ENCODE results near the gene MICALL1. TPM values are rescaled to one million over a fixed set of nuclear protein-coding genes. Genes with fewer than 3 reads are reported as not detected.

MICALL1 gene
- total RNA-seq, 1 donor from 2014 or later: 65.5 TPM

GRCh38 chr22:37893583-37893983 is 12.5 kb upstream of the MICALL1 start:
- H3K4me3 Mint-ChIP-seq (ENCODE audit: unreplicated experiment): no peak overlapping the region
- no peak overlapping the region for H3K27ac Mint-ChIP-seq (ENCODE audit: unreplicated experiment)
- H3K36me3 Mint-ChIP-seq (ENCODE audit: low read depth): peaks cover 8% of the 10 kb centered on the region
- H3K4me1 Mint-ChIP-seq (ENCODE audit: low read depth): peaks cover 44% of the 10 kb centered on the region
- no peaks in the 10 kb centered on the region for H3K9me3 Mint-ChIP-seq (ENCODE audit: low read depth)
- no peak for DNase-seq (ENCODE audit: low spot score)
- no peaks in the 10 kb centered on the region for H3K27me3 Mint-ChIP-seq (ENCODE audit: low read depth)
- no peak for TF ChIP-seq CTCF (IDR thresholded peaks at IDR 0.05)

GRCh38 chr22:37894939-37895670 is 11.0 kb upstream of the MICALL1 start:
- DNase-seq (ENCODE audit: low spot score): no peak
- H3K9me3 Mint-ChIP-seq (ENCODE audit: low read depth): no peaks in the 10 kb centered on the region
- H3K4me3 Mint-ChIP-seq (ENCODE audit: unreplicated experiment): no peak overlapping the region
- peaks cover 4% of the 10 kb centered on the region for H3K36me3 Mint-ChIP-seq (ENCODE audit: low read depth)
- no peak for TF ChIP-seq CTCF (IDR thresholded peaks at IDR 0.05)
- peaks cover 56% of the 10 kb centered on the region for H3K4me1 Mint-ChIP-seq (ENCODE audit: low read depth)
- no peaks in the 10 kb centered on the region for H3K27me3 Mint-ChIP-seq (ENCODE audit: low read depth)
- H3K27ac Mint-ChIP-seq (ENCODE audit: unreplicated experiment): peak overlapping the region; percentile 54

GRCh38 chr22:37896181-37896592 is 9.9 kb upstream of the MICALL1 start:
- Mint-ChIP-seq H3K27ac (ENCODE audit: unreplicated experiment) (peak overlapping the region; percentile 52), H3K27me3 (ENCODE audit: low read depth) (no peaks in the 10 kb centered on the region), H3K36me3 (ENCODE audit: low read depth) (peaks cover 4% of the 10 kb centered on the region), H3K9me3 (ENCODE audit: low read depth) (no peaks in the 10 kb centered on the region), H3K4me1 (ENCODE audit: low read depth) (peaks cover 56% of the 10 kb centered on the region), H3K4me3 (ENCODE audit: unreplicated experiment) (no peak overlapping the region)
- no peak for TF ChIP-seq CTCF (IDR thresholded peaks at IDR 0.05)
- DNase-seq (ENCODE audit: low spot score): no peak

DNA sequence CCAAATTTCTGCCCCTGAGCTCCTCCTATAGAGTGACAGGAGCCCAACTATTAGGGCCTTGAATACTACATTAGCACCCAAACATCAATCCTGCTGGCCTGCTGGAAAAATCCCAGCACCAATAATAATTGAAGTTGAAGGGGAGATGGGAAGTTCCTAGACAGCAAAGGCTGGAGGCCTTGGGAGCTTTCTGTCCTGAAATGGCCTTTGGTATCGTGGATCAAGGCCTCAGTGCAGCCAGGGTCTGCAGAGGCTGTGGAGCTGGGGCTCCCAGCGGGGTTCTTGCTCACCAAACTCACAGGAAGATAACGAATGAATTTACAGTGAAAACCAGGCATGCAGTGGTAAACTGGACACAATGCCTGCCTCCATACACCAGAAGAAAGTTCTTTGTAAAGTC is 9.2 kb upstream of the MICALL1 start:
- Mint-ChIP-seq H3K27me3 (ENCODE audit: low read depth) (no peaks in the 10 kb centered on the region), H3K36me3 (ENCODE audit: low read depth) (peaks cover under 1% of the 10 kb centered on the region), H3K4me3 (ENCODE audit: unreplicated experiment) (no peak overlapping the region), H3K9me3 (ENCODE audit: low read depth) (no peaks in the 10 kb centered on the region), H3K27ac (ENCODE audit: unreplicated experiment) (peak overlapping the region; percentile 52), H3K4me1 (ENCODE audit: low read depth) (peaks cover 51% of the 10 kb centered on the region)
- no peak for DNase-seq (ENCODE audit: low spot score)
- TF ChIP-seq CTCF (IDR thresholded peaks at IDR 0.05): no peak

DNA sequence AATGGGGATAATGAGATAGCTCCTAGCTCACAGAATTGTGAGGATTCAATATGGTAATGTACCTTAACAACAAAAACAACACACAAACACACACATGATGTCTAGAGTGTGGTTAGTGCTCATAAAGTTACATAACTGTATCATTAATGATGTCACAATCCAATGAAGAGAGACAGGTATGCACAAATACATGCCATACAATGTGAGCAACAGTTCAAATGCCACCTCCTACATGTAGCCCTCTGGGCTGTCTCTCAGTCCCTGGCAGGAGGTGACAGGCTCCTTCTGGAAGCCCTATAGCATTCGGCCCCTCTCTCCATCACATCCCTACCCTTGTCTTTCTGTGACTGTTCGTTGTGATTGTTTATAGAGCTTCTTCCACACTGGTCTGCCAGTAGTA is 8.3 kb upstream of the MICALL1 start:
- no peaks in the 10 kb centered on the region for H3K9me3 Mint-ChIP-seq (ENCODE audit: low read depth)
- no peak for TF ChIP-seq CTCF (IDR thresholded peaks at IDR 0.05)
- DNase-seq (ENCODE audit: low spot score): no peak
- H3K27ac Mint-ChIP-seq (ENCODE audit: unreplicated experiment): peak overlapping the region; percentile 55
- H3K27me3 Mint-ChIP-seq (ENCODE audit: low read depth): no peaks in the 10 kb centered on the region
- H3K4me1 Mint-ChIP-seq (ENCODE audit: low read depth): peaks cover 44% of the 10 kb centered on the region
- H3K36me3 Mint-ChIP-seq (ENCODE audit: low read depth): no peaks in the 10 kb centered on the region
- H3K4me3 Mint-ChIP-seq (ENCODE audit: unreplicated experiment): no peak overlapping the region

Measured in chondrocyte (in vitro differentiated cells).